ENCODE results near the gene MCL1.

- TF ChIP-seq, protein P1, sequence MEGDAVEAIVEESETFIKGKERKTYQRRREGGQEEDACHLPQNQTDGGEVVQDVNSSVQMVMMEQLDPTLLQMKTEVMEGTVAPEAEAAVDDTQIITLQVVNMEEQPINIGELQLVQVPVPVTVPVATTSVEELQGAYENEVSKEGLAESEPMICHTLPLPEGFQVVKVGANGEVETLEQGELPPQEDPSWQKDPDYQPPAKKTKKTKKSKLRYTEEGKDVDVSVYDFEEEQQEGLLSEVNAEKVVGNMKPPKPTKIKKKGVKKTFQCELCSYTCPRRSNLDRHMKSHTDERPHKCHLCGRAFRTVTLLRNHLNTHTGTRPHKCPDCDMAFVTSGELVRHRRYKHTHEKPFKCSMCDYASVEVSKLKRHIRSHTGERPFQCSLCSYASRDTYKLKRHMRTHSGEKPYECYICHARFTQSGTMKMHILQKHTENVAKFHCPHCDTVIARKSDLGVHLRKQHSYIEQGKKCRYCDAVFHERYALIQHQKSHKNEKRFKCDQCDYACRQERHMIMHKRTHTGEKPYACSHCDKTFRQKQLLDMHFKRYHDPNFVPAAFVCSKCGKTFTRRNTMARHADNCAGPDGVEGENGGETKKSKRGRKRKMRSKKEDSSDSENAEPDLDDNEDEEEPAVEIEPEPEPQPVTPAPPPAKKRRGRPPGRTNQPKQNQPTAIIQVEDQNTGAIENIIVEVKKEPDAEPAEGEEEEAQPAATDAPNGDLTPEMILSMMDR (conservative IDR thresholded peaks at IDR 0.05) = no peak
- no peak for TF ChIP-seq ZFX (IDR thresholded peaks at IDR 0.05)
Measured at GRCh38 chr1:150568594-150568966, 10.8 kb downstream of the MCL1 start.

All from C4-2B (cell line).